GM18867 (cell line): ENCODE data around the gene KLKB1.

Experiments used
- ATAC-seq: cut with Tn5 transposase; IDR thresholded peaks from one replicate; pipeline ENCODE4 v1.9.1; 2021; ENCODE audit warnings: mild to moderate bottlenecking, moderate library complexity; ENCODE audit not compliant: unreplicated experiment

The KLKB1 gene

DNA sequence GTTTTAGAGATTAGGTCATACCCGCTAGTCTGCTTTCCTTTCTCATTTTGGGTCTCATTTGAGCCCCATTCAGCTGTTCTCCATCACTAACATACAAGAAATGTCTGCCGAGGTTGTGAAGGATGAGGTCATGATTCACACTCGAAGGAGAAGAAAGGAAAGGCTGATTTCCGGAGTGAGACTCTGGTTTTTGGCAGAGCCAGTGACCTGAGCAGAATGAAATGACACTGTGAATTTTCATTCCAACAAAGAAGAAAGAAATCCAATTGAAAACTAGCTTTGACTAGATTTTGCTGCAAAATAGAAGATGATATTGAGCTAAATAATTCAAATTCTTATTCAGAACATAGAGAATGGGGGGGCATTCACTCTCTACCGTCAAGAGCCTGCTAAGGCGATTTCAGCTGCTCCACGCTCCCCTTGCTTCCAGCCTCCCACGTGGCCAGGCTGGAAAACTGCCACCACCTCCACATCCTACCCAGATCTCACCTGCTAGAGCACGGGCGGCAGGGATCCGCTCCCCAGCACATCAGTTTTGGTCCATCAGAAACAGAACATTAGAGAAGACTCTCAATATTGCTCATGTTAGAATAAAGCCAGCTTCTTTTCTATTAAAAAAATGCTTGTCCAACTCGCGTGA lies 77.7 kb downstream of the KLKB1 start:
- no peak for ATAC-seq

DNA sequence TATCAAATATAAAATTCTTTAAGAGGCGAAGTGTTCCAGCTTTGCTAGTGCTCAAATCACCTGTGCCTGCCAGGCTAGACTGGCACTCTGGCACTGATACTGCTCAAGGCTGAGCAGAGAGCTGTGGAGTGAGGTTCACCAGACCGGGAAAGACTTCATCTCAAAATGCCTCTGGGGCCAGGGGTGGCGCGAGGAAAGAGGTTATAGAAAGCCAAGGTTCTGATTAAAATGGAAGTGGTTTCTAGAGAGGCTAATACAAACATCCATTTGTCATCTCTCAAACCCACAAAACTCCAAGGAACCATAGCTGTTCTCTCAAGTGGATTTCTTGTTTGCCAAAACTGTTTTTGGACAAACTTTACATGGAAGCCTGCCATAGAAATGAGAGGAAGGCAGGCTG lies 80.2 kb downstream of the KLKB1 start:
- no peak for ATAC-seq

DNA sequence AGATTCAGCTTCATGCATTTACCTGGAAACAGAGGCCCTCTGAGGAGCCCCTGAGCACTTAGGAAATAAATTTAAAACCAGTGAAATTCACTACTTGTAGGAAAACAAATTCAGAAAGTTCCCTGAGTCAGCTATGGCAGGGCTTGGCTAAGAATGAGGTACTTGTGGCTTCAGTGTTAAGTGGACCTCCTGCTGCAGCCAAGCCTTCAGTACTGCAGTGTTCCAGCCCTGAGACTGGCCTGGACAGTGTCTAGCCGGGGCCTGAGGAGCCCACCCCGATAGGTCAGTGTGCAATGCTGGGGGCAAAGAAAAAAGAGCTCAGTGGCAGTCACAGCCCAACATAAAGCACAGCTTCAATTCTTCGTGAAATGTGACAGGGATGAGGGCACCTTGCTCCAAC lies 80.6 kb downstream of the KLKB1 start:
- ATAC-seq = no peak
